Right lobe of liver (tissue), 4 donors: Measurements from ENCODE around the gene CAST.

Experiments
- CTCF ChIP-seq, 4 donors: fragments of 200-600 bp in 3 of 4; fragments of 450-650 bp in 1 of 4; IDR thresholded peaks; one replicate each; pipeline versions ENCODE4 v1.5.1 to v1.8.0; 2016 to 2022; ENCODE audit warnings: antibody characterized with exemption in 4 of 4, mild to moderate bottlenecking in 2 of 4
- POLR2A ChIP-seq: fragments of 450-650 bp; IDR thresholded peaks from one replicate; pipeline ENCODE4 v1.6.1; 2017; ENCODE audit warnings: antibody characterized with exemption, mild to moderate bottlenecking
- donor health status: DM: no; HTN: no; CAD: no.
- donor health status: DM: no; HTN: no; CAD: no.
- donor health status: DM: no; HTN: yes; CAD: no.

- no peak for TF ChIP-seq CTCF (IDR thresholded peaks at IDR 0.05)
- no peak for TF ChIP-seq POLR2A
These were observed 89.3 kb downstream of the CAST start for GRCh38 chr5:96751203-96752169.
